ENCODE measurements around the gene KCNC4. TPM values are rescaled to one million over a fixed set of nuclear protein-coding genes. Genes with fewer than 3 reads are reported as not detected.

The KCNC4 gene
- total and polyA plus RNA-seq, 2 of the 13 experiments (the other 11 are each of a cell fraction or from before 2014, with no cell fraction given): 0.24 to 0.66 TPM

GRCh38 chr1:110237386-110238152 lies 27.5 kb downstream of the KCNC4 start:
- ATAC-seq (no peak), FAIRE-seq (no peak), DNase-seq (ENCODE audit: low spot score) (no peak)
- in situ Hi-C loops (cut with HindIII; ENCODE audit: extremely low pct_ligation_motif_present, low pct_unique_long_range_greater_than_20kb) (no loop called here), intact Hi-C loops (cut with micrococcal nuclease; ENCODE audit: unreplicated experiment) (no loop called here)
- no peak overlapping the region for H3K27ac ChIP-seq (ENCODE audit: extremely low read length, insufficient read depth, low read length)
- BruUV-seq (replicated peaks): no TSS peak
- H3K4me3 ChIP-seq (replicated peaks in 1 of 3; ENCODE audit: insufficient read depth in 1 of 3, low read depth in 2 of 3, low read length in 3 of 3): no peak overlapping the region
- H4K20me1 ChIP-seq (ENCODE audit: insufficient read depth, low read length): no peaks in the 10 kb centered on the region
- no peaks in the 10 kb centered on the region for H3K36me3 ChIP-seq (replicated peaks in 1 of 2; ENCODE audit: control insufficient read depth in 1 of 2, insufficient read depth in 2 of 2, low read length in 2 of 2)
- TF ChIP-seq ZNF136 (CRISPR knock-in tag; IDR thresholded peaks at IDR 0.05; ENCODE audit: low read depth): no peak
- TF ChIP-seq CENPBD1 (CRISPR knock-in tag; IDR thresholded peaks at IDR 0.05; ENCODE audit: borderline replicate concordance, low read depth): no peak
- no peak overlapping the region for H3K9ac ChIP-seq (ENCODE audit: insufficient read depth, low read depth, low read length)
- WGBS (ENCODE audit: low lambda C conversion rate): 5% methylated on average over 9 of the region's 13 CpGs
- H3K27me3 ChIP-seq (ENCODE audit: control insufficient read depth in 1 of 2, insufficient read depth in 2 of 2, low read length in 2 of 2): peaks cover 4 to 25% of the 10 kb centered on the region in 2 experiments; a peak in 3 of 5 replicates
- ChIA-PET POLR2A (no interaction called here), CTCF (ENCODE audit: low intra/inter-chr PET ratio, low total read pairs) (no interaction called here)
- no peaks in the 10 kb centered on the region for H3K9me3 ChIP-seq (ENCODE audit: low read length)
- no peak overlapping the region for H3K4me2 ChIP-seq (ENCODE audit: low read depth, low read length)
- H2AFZ ChIP-seq (ENCODE audit: low read length): no peak overlapping the region
- H3K4me1 ChIP-seq (ENCODE audit: insufficient read depth, low read length): no peaks in the 10 kb centered on the region
- H3K79me2 ChIP-seq (ENCODE audit: insufficient read depth, low read length): no peaks in the 10 kb centered on the region

GRCh38 chr1:110239441-110240430 lies 29.6 kb downstream of the KCNC4 start:
- CTCF ChIA-PET (ENCODE audit: low intra/inter-chr PET ratio, low total read pairs): no interaction called here
- POLR2A ChIA-PET: no interaction called here
- DNase-seq (ENCODE audit: low spot score) (no peak), ATAC-seq (no peak), FAIRE-seq (no peak)
- no peaks in the 10 kb centered on the region for H3K79me2 ChIP-seq (ENCODE audit: insufficient read depth, low read length)
- H3K36me3 ChIP-seq (replicated peaks in 1 of 2; ENCODE audit: control insufficient read depth in 1 of 2, insufficient read depth in 2 of 2, low read length in 2 of 2): no peaks in the 10 kb centered on the region
- H3K4me1 ChIP-seq (ENCODE audit: insufficient read depth, low read length): no peaks in the 10 kb centered on the region
- H3K27ac ChIP-seq (ENCODE audit: extremely low read length, insufficient read depth, low read length): no peak overlapping the region
- no peaks in the 10 kb centered on the region for H3K9me3 ChIP-seq (ENCODE audit: low read length)
- no peak overlapping the region for H3K4me2 ChIP-seq (ENCODE audit: low read depth, low read length)
- peaks cover 5 to 37% of the 10 kb centered on the region in 2 experiments; a peak in 3 of 5 replicates for H3K27me3 ChIP-seq (ENCODE audit: control insufficient read depth in 1 of 2, insufficient read depth in 2 of 2, low read length in 2 of 2)
- in situ Hi-C loops (cut with HindIII; ENCODE audit: extremely low pct_ligation_motif_present, low pct_unique_long_range_greater_than_20kb) (no loop called here), intact Hi-C loops (cut with micrococcal nuclease; ENCODE audit: unreplicated experiment) (no loop called here)
- no TSS peak for BruUV-seq (replicated peaks)
- no peak overlapping the region for H3K9ac ChIP-seq (ENCODE audit: insufficient read depth, low read depth, low read length)
- H3K4me3 ChIP-seq (replicated peaks in 1 of 3; ENCODE audit: insufficient read depth in 1 of 3, low read depth in 2 of 3, low read length in 3 of 3): no peak overlapping the region
- 8% methylated on average over 11 of the region's 11 CpGs for WGBS (ENCODE audit: low lambda C conversion rate)
- H2AFZ ChIP-seq (ENCODE audit: low read length): no peak overlapping the region
- no peaks in the 10 kb centered on the region for H4K20me1 ChIP-seq (ENCODE audit: insufficient read depth, low read length)
- no peak for TF ChIP-seq ZNF687 (CRISPR knock-in tag; IDR thresholded peaks at IDR 0.05)
- TF ChIP-seq ZFY (CRISPR knock-in tag; IDR thresholded peaks at IDR 0.05): no peak
- no peak for TF ChIP-seq KLF9 (CRISPR knock-in tag; IDR thresholded peaks at IDR 0.05; ENCODE audit: low read depth)
- no peak for TF ChIP-seq ZNF556 (CRISPR knock-in tag; IDR thresholded peaks at IDR 0.05; ENCODE audit: borderline replicate concordance)
- TF ChIP-seq ATF2 (CRISPR knock-in tag; IDR thresholded peaks at IDR 0.05): no peak
- TF ChIP-seq HOXA5 (CRISPR knock-in tag; IDR thresholded peaks at IDR 0.05): no peak
